Measurements from ENCODE around the gene BEST4. TPM values are rescaled to one million over a fixed set of nuclear protein-coding genes. Genes with fewer than 3 reads are reported as not detected.

The BEST4 gene
- total and polyA plus RNA-seq, 2 of the 13 experiments (the other 11 are each of a cell fraction or from before 2014, with no cell fraction given) = 0.77 to 1.4 TPM

DNA sequence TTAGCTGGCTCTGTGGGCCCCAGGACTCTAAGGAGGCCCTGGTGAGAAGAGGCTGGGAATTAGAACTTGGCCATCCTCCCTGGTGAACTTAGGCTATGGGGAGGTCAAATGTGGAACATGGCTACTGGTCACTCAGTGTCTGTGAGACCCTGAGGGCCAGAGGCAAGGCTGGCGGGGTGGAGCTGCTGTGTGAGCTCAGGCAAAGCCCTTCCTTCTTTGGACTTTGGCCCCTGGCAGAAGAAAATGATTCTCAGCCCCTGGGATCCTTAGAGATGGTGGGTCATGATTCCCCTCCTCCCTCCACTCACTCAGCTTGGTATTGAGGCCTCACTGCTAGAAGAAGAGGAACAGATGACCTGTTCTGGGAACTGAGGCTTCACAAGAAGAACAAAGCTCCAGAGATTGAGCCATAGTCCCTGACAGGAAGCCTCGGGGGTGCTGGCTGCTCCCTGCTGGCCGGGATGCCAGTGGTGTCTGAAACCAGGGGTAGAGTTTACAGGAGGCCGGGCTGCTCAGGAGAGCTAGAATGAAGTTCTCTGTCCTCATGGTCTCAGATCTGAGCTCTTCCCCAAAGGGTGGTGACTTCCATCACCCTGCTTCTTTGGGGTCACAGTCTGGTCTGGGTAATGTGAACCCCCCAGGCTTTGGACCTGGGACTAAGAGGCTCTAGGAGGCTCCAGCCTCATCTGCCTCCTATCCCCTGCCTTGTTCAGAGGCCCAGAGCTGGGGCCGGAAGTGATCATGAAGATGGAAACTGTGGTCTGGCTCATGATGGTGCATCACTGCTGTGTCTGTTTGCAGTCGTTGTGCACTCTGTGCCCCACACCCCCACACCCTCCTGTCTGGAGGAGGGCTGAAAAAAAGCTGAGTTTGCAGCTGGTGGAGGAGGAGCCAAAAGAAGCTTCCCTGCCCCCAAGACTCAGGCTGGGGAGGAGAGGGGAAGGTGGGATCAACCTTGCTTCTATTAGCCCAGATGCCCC lies 21.3 kb upstream of the BEST4 start (continued):
- no peak for TF ChIP-seq MAF1 (CRISPR knock-in tag; IDR thresholded peaks at IDR 0.05; ENCODE audit: borderline replicate concordance)
- no peak for TF ChIP-seq SRY (CRISPR knock-in tag; IDR thresholded peaks at IDR 0.05)
- peak; percentile 29; the same call in 1 of the 2 replicates for TF ChIP-seq RARA (CRISPR knock-in tag; IDR thresholded peaks at IDR 0.05)
- TF ChIP-seq RORA (CRISPR knock-in tag; IDR thresholded peaks at IDR 0.05) = no peak
- TF ChIP-seq, protein P1, sequence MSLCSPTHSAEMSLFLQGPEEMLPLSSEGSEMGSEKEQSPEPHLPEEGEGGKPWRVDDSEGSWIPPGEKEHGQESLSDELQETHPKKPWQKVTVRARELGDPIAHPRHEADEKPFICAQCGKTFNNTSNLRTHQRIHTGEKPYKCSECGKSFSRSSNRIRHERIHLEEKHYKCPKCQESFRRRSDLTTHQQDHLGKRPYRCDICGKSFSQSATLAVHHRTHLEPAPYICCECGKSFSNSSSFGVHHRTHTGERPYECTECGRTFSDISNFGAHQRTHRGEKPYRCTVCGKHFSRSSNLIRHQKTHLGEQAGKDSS (CRISPR knock-in tag; IDR thresholded peaks at IDR 0.05; ENCODE audit: borderline replicate concordance, low read depth) = 0 out of 2 replicates have a peak, but pooled peaks have one; percentile 47
- TF ChIP-seq TARDBP (CRISPR knock-in tag; IDR thresholded peaks at IDR 0.05) = 0 out of 2 replicates have a peak, but pooled peaks have one; percentile 12
- 0 out of 2 replicates have a peak, but pooled peaks have one; percentile 6 for TF ChIP-seq ZBTB38 (CRISPR knock-in tag; IDR thresholded peaks at IDR 0.05)
- TF ChIP-seq, protein P2, sequence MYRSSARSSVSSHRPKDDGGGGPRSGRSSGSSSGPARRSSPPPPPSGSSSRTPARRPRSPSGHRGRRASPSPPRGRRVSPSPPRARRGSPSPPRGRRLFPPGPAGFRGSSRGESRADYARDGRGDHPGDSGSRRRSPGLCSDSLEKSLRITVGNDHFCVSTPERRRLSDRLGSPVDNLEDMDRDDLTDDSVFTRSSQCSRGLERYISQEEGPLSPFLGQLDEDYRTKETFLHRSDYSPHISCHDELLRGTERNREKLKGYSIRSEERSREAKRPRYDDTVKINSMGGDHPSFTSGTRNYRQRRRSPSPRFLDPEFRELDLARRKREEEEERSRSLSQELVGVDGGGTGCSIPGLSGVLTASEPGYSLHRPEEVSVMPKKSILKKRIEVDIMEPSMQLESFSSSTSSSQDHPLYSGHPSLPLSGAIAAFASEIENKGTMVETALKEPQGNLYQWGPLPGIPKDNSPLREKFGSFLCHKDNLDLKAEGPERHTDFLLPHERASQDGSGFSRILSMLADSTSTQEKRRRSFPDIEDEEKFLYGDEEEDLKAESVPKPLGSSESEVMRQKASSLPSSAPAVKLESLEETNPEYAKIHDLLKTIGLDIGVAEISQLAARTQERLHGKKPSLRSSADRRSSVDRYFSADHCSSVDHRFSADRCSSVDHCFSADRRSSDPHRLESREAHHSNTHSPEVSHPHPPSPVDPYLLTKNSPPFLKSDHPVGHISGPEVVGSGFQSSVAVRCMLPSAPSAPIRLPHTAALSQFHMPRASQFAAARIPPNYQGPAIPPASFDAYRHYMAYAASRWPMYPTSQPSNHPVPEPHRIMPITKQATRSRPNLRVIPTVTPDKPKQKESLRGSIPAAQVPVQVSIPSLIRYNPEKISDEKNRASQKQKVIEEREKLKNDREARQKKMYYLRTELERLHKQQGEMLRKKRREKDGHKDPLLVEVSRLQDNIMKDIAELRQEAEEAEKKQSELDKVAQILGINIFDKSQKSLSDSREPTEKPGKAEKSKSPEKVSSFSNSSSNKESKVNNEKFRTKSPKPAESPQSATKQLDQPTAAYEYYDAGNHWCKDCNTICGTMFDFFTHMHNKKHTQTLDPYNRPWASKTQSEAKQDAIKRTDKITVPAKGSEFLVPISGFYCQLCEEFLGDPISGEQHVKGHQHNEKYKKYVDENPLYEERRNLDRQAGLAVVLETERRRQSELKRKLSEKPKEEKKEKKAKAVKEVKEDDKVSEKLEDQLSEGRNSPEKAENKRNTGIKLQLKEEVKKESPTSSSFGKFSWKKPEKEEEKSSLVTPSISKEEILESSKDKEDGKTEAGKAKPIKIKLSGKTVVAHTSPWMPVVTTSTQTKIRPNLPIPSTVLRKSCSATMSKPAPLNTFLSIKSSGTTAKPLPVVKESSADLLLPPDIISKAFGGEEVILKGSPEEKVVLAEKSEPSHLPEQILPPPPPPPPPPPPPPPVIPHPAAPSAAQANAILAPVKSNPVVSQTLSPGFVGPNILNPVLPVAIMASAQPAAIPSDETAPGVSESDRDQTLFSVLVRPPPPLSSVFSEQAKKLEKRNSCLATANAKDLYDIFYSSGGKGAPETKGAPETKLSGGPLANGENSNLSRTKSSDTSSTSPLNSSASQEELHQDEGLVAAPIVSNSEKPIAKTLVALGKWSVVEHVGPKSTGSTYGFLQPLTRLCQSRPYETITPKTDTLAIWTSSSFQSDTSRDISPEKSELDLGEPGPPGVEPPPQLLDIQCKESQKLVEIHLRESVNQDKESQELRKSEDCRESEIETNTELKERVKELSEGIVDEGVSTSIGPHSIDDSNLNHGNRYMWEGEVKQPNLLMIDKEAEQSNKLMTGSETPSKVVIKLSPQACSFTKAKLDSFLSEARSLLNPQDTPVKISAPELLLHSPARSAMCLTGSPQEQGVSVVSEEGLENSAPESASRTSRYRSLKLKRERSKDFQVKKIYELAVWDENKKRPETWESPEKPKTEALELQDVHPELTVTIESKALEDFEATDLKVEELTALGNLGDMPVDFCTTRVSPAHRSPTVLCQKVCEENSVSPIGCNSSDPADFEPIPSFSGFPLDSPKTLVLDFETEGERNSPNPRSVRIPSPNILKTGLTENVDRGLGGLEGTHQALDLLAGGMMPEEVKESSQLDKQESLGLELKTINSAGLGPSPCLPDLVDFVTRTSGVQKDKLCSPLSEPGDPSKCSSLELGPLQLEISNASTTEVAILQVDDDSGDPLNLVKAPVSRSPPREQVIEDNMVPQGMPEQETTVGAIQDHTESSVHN (CRISPR knock-in tag; IDR thresholded peaks at IDR 0.05) = no peak
- TF ChIP-seq, protein P3, sequence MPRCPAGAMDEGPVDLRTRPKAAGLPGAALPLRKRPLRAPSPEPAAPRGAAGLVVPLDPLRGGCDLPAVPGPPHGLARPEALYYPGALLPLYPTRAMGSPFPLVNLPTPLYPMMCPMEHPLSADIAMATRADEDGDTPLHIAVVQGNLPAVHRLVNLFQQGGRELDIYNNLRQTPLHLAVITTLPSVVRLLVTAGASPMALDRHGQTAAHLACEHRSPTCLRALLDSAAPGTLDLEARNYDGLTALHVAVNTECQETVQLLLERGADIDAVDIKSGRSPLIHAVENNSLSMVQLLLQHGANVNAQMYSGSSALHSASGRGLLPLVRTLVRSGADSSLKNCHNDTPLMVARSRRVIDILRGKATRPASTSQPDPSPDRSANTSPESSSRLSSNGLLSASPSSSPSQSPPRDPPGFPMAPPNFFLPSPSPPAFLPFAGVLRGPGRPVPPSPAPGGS (CRISPR knock-in tag; IDR thresholded peaks at IDR 0.05) = no peak
- TF ChIP-seq FOXC1 (CRISPR knock-in tag; IDR thresholded peaks at IDR 0.05; ENCODE audit: borderline replicate concordance) = peak; percentile 65; the same call in 1 of the 2 replicates
- TF ChIP-seq AGO1 (IDR thresholded peaks at IDR 0.05; ENCODE audit: low read depth, low read length, poor library complexity, severe bottlenecking) = no peak
- TF ChIP-seq, protein P4, sequence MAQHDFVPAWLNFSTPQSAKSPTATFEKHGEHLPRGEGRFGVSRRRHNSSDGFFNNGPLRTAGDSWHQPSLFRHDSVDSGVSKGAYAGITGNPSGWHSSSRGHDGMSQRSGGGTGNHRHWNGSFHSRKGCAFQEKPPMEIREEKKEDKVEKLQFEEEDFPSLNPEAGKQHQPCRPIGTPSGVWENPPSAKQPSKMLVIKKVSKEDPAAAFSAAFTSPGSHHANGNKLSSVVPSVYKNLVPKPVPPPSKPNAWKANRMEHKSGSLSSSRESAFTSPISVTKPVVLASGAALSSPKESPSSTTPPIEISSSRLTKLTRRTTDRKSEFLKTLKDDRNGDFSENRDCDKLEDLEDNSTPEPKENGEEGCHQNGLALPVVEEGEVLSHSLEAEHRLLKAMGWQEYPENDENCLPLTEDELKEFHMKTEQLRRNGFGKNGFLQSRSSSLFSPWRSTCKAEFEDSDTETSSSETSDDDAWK (CRISPR knock-in tag; IDR thresholded peaks at IDR 0.05) = no peak
- no peak for TF ChIP-seq ZNF225 (CRISPR knock-in tag; IDR thresholded peaks at IDR 0.05)
- no peak for TF ChIP-seq KLF15 (CRISPR knock-in tag; IDR thresholded peaks at IDR 0.05; ENCODE audit: borderline replicate concordance)
- no peak; the same call in 1 of the 2 replicates for TF ChIP-seq SAP130 (CRISPR knock-in tag; IDR thresholded peaks at IDR 0.05; ENCODE audit: low read depth)
- no peak for TF ChIP-seq NBN (conservative IDR thresholded peaks at IDR 0.05)

Data from HepG2 (cell line).